Smooth muscle cell (in vitro differentiated cells): ENCODE measurements around the gene PHACTR1. TPM values are rescaled to one million over a fixed set of nuclear protein-coding genes. Genes with fewer than 3 reads are reported as not detected.

ENCODE experiments used
- DNase-seq: peaks from one replicate; lab custom pipeline; 2025; ENCODE audit not compliant: unreplicated experiment; lab: John Stamatoyannopoulos, UW
- H2AFZ ChIP-seq: fragments of 200-600 bp; sonication (generic); 2 replicates; pipeline ENCODE4 v1.6.0; 2016; ENCODE audit warnings: antibody characterized with exemption, low read depth, mild to moderate bottlenecking
- H3F3A ChIP-seq: fragments of 200-600 bp; sonication (generic); 2 replicates; pipeline ENCODE4 v1.6.0; 2017; ENCODE audit warnings: antibody characterized with exemption, low read depth
- H3K27ac ChIP-seq: fragments of 200-600 bp; sonication (generic); 2 replicates; pipeline ENCODE4 v1.5.1; 2016; ENCODE audit warnings: low read depth, mild to moderate bottlenecking
- H3K27me3 ChIP-seq: fragments of 200-600 bp; sonication (generic); 2 replicates; pipeline ENCODE4 v1.6.1; 2016; ENCODE audit warnings: low read depth, mild to moderate bottlenecking
- H3K36me3 ChIP-seq: fragments of 200-600 bp; sonication (generic); 2 replicates; pipeline ENCODE4 v1.5.1; 2016; ENCODE audit warnings: low read depth
- H3K4me1 ChIP-seq: fragments of 200-600 bp; sonication (generic); 2 replicates; pipeline ENCODE4 v1.5.1; 2016; ENCODE audit warnings: low read depth
- H3K4me2 ChIP-seq: fragments of 200-600 bp; sonication (generic); 2 replicates; pipeline ENCODE4 v1.6.0; 2016; ENCODE audit warnings: mild to moderate bottlenecking
- H3K4me3 ChIP-seq: fragments of 200-600 bp; sonication (generic); 2 replicates; pipeline ENCODE4 v1.5.1; 2016; ENCODE audit warnings: mild to moderate bottlenecking
- H3K79me2 ChIP-seq: fragments of 200-600 bp; sonication (generic); 2 replicates; pipeline ENCODE4 v1.6.0; 2016; ENCODE audit warnings: low read depth, mild to moderate bottlenecking
- H3K9ac ChIP-seq: fragments of 200-600 bp; sonication (generic); 2 replicates; pipeline ENCODE4 v1.6.0; 2016; ENCODE audit warnings: low read depth
- H3K9me3 ChIP-seq: fragments of 200-600 bp; sonication (generic); replicated peaks from 2 replicates; pipeline ENCODE4 v1.5.1; 2016; ENCODE audit warnings: low read depth
- H4K20me1 ChIP-seq: fragments of 200-600 bp; sonication (generic); 2 replicates; pipeline ENCODE4 v1.6.0; 2016; ENCODE audit warnings: low read depth
- WGBS: methylation state at CpG from one replicate; pipeline ENCODE4 v1.1.7; 2016; ENCODE audit warnings: low lambda C conversion rate; 5-methylcytosine and 5-hydroxymethylcytosine counted together
- polyA plus RNA-seq: library from polyadenylated mRNA; unstranded; fragments of >200 nt; fragmentation: Nextera tagmentation; extraction: Ambion mirVana; gene quantifications from 2 replicates; pipeline ENCODE4 v1.2.1, GENCODE V29; 2016
- total RNA-seq: library from RNA; depleted of rRNA; stranded (reverse); fragments of >200 nt; gene quantifications from 2 replicates; pipeline ENCODE4 v1.2.3, GENCODE V29; 2014
- TF ChIP-seq, protein P1 (sequence below): fragments of 200-600 bp; sonication (generic); IDR thresholded peaks from 2 replicates; pipeline ENCODE4 v1.5.1; 2017; ENCODE audit warnings: borderline replicate concordance, mild to moderate bottlenecking, antibody characterized with exemption; ENCODE audit not compliant: insufficient read depth, poor library complexity, severe bottlenecking

PHACTR1 gene
- total and polyA plus RNA-seq, 2 experiments from 2014 or later: 0.09 to 0.67 TPM

DNA sequence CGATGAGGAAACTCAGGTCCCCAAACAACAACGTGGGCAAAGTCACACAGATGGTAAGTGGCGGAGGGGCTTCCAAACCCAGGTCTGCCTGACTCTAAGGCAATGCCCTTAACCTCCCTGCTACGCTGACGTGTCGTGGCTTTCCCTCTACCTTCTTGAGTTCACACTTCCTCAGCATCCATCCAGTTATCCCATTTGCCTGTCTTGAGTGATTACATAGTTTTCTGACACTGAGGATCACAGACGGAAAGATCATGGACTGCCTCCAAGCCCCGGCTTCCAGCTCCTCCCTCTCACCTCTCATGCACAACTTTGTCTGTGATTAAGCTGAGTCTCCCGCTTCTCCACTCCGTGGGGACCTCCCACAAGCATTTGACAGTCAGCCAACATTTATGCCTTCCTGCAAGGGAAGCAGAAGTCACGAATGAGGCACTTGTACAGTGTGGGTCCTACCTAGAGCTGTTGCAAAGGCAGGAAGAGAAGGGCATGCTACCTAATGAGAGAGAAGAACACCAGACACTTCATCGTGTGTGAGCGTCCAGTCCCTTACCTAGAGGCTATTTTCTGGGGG, 578.0 kb downstream of the PHACTR1 start:
- TF ChIP-seq, protein P1, sequence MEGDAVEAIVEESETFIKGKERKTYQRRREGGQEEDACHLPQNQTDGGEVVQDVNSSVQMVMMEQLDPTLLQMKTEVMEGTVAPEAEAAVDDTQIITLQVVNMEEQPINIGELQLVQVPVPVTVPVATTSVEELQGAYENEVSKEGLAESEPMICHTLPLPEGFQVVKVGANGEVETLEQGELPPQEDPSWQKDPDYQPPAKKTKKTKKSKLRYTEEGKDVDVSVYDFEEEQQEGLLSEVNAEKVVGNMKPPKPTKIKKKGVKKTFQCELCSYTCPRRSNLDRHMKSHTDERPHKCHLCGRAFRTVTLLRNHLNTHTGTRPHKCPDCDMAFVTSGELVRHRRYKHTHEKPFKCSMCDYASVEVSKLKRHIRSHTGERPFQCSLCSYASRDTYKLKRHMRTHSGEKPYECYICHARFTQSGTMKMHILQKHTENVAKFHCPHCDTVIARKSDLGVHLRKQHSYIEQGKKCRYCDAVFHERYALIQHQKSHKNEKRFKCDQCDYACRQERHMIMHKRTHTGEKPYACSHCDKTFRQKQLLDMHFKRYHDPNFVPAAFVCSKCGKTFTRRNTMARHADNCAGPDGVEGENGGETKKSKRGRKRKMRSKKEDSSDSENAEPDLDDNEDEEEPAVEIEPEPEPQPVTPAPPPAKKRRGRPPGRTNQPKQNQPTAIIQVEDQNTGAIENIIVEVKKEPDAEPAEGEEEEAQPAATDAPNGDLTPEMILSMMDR: no peak
- H4K20me1 ChIP-seq: no peaks in the 10 kb centered on the region
- no peak overlapping the region for H3K4me2 ChIP-seq
- H3K79me2 ChIP-seq: no peaks in the 10 kb centered on the region
- H3F3A ChIP-seq: no peaks in the 10 kb centered on the region
- no peaks in the 10 kb centered on the region for H3K27me3 ChIP-seq
- H3K9me3 ChIP-seq: no peaks in the 10 kb centered on the region
- no peak overlapping the region for H2AFZ ChIP-seq
- DNase-seq: no peak
- H3K9ac ChIP-seq: no peak overlapping the region
- H3K36me3 ChIP-seq: peaks cover 5% of the 10 kb centered on the region
- H3K4me3 ChIP-seq: no peak overlapping the region
- H3K27ac ChIP-seq: no peak overlapping the region
- WGBS: 89% methylated on average over 13 of the region's 13 CpGs
- H3K4me1 ChIP-seq: peaks cover 4% of the 10 kb centered on the region

DNA sequence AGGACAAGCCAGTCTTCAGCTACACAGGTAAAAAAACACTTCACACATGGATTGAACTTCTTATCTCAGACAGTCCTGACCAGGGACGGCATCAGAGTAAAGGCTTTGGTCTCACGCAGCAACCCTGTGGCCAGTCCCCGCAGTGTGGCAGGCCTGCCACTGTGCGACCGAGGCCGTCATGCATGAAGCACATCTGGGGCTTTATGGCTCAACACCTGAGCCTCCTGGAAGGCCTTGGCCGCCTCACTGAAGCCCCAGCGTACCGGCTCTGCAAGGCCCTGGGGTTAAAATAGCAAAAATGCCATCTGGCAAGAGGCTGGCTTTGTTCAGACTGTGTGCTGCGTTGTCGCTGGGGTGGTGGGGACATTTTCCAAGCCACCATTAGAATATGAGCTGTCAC, 579.0 kb downstream of the PHACTR1 start:
- no peak overlapping the region for H3K9ac ChIP-seq
- H2AFZ ChIP-seq: no peak overlapping the region
- TF ChIP-seq, protein P1: no peak
- H3K27me3 ChIP-seq: no peaks in the 10 kb centered on the region
- H3K9me3 ChIP-seq: no peaks in the 10 kb centered on the region
- H3K36me3 ChIP-seq: peaks cover 5% of the 10 kb centered on the region
- H4K20me1 ChIP-seq: no peaks in the 10 kb centered on the region
- H3K4me2 ChIP-seq: no peak overlapping the region
- no peaks in the 10 kb centered on the region for H3K4me1 ChIP-seq
- no peak for DNase-seq
- WGBS: 96% methylated on average over 11 of the region's 11 CpGs
- H3K4me3 ChIP-seq: no peak overlapping the region
- no peaks in the 10 kb centered on the region for H3F3A ChIP-seq
- no peak overlapping the region for H3K27ac ChIP-seq
- no peaks in the 10 kb centered on the region for H3K79me2 ChIP-seq

DNA sequence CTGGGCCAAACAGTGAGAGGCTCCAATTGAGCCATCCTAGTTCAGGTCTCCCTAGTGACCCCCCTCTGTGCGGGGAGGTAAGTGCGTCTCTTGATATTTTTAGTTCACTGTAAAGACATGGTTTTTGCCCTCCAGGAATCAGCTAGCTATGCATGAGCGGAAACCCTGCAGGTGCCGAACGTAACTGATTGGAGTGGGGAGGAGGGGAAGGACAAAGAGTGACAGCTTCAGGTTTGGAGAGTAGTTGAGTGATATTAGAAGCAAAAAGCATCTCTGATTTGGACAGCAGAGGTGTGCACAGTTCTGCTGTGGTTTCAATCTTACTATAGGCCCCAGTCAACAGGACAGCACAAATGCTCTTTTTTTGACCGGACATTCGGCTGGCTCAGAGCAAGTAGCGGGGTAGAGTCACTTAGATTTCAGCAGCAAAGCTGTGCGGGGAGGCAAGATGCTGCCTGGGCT, 580.0 kb downstream of the PHACTR1 start:
- 95% methylated on average over 9 of the region's 9 CpGs for WGBS
- no peaks in the 10 kb centered on the region for H3F3A ChIP-seq

More for the DNA sequence above, 580.0 kb downstream of the PHACTR1 start:
- TF ChIP-seq, protein P1: no peak
- H4K20me1 ChIP-seq: no peaks in the 10 kb centered on the region
- no peak overlapping the region for H3K4me2 ChIP-seq
- H3K79me2 ChIP-seq: no peaks in the 10 kb centered on the region
- H3K36me3 ChIP-seq: peaks cover 5% of the 10 kb centered on the region
- H2AFZ ChIP-seq: no peak overlapping the region
- H3K9ac ChIP-seq: no peak overlapping the region
- no peak overlapping the region for H3K4me3 ChIP-seq
- no peak overlapping the region for H3K27ac ChIP-seq
- H3K4me1 ChIP-seq: no peaks in the 10 kb centered on the region
- no peak for DNase-seq
- H3K27me3 ChIP-seq: no peaks in the 10 kb centered on the region
- no peaks in the 10 kb centered on the region for H3K9me3 ChIP-seq
